Activated T-helper 9 cell treated with anti-CD3 and anti-CD28 coated beads, Interleukin-2, amount 50 U/mL, for 16 hours (primary cell): ENCODE measurements around the gene LDLRAD4.
A peak's percentile ranks its signal among the peaks of the same experiment; 100 is the strongest.

ENCODE experiments used
- DNase-seq: peaks from one replicate; pipeline ENCODE4 v3.0.0-alpha.2; 2020; ENCODE audit warnings: low read depth

Gene LDLRAD4

DNA sequence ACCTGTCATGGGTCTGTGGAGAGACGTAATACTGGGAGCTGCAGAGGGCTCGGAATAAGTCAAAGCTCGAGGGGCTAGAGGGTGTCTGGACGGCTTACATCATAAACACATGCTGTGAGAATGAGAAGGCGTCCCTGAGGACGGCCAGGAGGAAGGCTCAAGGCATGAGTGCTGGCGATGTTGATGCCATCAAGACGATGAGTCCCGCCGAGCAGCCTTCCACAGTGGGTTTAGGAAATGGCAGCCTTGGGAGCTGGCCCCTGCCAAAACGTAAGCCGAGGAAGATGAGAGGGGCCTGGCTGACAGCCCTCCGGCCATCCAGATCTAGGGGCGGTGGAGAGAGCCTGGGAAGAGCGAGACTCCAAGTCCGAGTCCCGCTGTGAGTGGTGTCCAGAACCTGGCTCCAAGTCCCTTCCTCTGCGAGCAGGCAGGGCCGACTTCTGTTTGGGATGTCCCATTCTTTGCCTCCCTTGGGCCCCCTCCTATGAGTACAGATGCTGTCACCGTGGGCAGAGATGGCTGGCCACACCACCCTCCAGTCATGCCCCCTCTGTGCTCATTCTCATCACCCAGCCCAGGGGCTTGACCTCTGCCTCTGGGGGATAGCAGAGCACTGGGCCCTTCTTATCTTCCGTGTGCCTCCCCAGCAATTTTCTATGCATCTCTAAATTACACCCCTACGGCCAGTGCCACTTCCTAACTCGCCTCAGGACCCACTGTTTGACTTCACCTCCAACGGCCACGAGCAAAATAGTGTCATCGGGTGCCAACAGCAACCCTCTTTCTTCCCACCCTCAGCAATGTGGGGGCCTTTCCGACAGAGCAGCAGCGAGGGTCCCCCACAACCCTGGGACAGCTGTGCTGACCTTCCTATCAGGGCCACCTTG lies 332.1 kb downstream of the LDLRAD4 start:
- DNase-seq = no peak

- no peak for DNase-seq
Observed at GRCh38 chr18:13551305-13551603, 332.7 kb downstream of the LDLRAD4 start.

DNA sequence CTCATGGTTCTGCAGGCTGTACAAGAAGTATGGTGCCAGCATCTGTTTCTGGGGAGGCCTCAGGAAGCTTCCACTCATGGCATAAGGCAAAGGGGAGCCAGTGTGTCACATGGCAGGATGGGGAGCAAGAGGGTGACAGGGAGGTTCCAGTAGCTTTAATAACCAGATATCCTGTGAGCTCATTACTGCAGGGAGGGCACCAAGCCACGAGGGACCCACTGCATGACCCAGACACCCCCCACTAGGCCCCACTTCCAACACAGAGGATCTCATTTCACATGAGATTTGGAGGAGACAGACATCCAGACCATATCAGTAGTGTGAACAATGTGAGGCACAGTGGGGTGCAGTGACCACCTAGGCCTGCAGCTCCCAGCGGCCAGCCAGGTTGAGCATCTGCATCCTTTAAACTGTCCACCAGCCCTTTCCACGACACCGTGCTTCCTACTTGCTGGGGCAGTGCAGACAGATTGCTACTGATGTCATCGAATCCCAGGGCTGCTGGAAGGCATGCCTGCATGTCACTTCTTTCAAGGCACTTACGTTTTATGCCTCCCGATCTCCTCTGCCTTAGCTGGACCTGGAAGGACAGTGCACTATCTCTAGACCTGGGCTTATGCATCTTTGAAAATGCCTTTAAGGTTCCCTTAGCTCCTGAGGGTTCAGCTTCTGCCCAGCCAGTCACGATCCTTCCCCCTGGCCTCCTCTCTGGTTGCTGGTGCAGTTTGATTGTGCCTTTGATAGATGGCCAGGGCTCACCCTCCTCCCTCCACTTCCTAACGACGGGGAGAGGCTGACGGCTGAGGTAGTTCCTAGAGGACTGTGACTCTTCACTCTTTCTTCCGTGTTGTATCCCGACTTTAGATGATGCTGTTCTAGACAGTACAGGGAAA lies 333.5 kb downstream of the LDLRAD4 start:
- no peak for DNase-seq

DNA sequence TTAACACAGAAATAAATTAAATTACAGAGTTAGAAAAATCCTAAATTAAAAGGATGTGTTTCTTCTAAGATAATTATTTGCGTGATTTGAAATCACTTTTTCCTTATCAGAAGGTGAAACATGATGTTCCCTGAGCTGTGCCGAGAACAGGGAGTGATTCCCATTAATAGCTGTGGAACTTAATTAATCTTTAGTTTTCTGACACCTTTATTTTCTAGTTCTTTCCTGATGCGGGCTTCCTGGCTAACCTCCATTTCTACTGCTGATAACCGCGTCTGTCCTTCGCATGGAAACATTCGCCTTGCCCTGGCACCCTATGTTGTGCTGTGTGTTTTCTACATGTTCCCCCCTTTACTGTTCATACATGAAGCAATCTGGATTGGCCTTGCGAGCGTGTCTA lies 334.9 kb downstream of the LDLRAD4 start:
- DNase-seq = no peak

DNA sequence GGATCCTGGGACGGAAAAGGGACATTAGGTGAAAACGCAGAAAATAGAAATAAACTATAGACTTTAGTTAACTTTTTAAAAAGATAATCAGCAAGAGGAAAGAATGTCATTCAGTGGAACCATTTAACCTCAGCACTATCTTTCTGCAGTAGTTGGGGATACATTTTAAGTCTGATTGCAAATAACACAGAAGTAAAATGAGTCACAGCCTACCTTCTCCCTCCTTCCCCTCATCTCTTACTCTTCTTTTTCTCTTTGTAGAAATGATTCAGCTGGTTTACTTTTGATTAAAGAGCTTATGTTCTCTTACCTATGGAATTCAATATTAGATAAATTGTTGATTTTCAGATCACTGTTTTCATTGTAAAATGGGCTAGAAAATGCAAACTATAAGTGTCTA lies 336.6 kb downstream of the LDLRAD4 start:
- no peak for DNase-seq

DNA sequence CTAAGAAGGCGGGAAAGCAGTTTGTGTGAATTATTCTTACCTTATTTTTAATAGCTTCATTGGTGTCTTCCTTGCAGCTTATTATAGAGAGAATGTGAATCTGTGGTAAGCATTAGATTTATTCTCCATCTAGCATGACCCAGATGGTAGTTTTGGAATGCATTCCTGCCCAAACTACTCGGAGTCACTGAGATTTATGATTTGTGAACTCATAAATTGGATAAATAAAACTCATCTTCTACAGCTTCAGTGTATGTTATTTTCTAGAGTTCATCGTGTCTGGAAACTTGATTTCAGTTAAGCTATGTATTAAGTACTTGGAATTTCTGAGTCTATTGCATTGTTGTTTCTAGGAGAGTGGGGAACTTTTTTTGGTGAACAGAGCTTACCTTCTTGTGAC lies 337.3 kb downstream of the LDLRAD4 start:
- DNase-seq = no peak

- DNase-seq = no peak
Observed at GRCh38 chr18:13556502-13556901, 337.9 kb downstream of the LDLRAD4 start.

DNA sequence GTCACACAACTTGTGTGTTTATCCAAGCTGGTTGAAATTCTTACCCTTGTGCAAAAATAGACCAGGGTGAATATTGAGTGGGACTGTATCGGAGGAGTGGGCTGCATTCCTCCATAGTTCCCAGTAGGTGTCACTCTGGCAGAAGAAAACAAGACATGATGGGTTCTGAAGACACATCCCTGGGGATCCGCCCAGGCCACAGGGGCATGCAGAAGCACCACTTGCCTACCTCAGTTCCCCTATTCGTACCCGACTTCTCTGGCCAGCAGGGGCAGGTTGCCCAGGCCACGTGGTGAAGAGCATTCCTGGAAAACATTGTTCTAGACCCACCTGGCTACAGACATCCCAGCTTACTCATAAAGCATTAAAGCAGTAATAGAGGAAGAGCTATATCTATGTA lies 339.6 kb downstream of the LDLRAD4 start:
- DNase-seq = no peak

- DNase-seq = no peak
Observed at GRCh38 chr18:13558790-13559189, 340.2 kb downstream of the LDLRAD4 start.

- no peak for DNase-seq
Observed at GRCh38 chr18:13559754-13560153, 341.2 kb downstream of the LDLRAD4 start.

- DNase-seq = no peak
Observed at GRCh38 chr18:13560306-13560705, 341.7 kb downstream of the LDLRAD4 start.

GRCh38 chr18:13562494-13563029 lies 344.0 kb downstream of the LDLRAD4 start:
- DNase-seq = peak; percentile 78

DNA sequence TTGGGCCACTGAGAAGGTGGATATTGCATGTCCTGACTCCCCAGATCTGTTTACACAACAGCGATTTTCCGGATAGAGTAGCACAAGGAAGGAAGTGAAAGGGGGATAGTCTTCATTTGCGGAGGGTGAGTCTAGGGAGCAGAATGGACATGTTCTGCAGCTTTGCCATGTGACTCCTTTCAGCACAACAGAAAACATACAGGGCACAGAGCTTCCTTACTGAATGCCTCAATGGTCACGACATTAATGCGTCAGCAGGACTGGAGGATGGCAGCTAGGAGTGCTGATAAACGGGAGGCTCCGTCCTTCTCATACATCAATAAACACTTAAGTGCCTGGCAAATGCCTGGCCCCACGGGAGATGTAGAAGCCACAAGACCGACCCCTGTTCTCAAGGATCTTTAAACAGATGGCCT lies 344.8 kb downstream of the LDLRAD4 start:
- no peak for DNase-seq

- no peak for DNase-seq
Observed at GRCh38 chr18:13564579-13564978, 346.0 kb downstream of the LDLRAD4 start.

- no peak for DNase-seq
Observed at GRCh38 chr18:13565228-13565627, 346.7 kb downstream of the LDLRAD4 start.

DNA sequence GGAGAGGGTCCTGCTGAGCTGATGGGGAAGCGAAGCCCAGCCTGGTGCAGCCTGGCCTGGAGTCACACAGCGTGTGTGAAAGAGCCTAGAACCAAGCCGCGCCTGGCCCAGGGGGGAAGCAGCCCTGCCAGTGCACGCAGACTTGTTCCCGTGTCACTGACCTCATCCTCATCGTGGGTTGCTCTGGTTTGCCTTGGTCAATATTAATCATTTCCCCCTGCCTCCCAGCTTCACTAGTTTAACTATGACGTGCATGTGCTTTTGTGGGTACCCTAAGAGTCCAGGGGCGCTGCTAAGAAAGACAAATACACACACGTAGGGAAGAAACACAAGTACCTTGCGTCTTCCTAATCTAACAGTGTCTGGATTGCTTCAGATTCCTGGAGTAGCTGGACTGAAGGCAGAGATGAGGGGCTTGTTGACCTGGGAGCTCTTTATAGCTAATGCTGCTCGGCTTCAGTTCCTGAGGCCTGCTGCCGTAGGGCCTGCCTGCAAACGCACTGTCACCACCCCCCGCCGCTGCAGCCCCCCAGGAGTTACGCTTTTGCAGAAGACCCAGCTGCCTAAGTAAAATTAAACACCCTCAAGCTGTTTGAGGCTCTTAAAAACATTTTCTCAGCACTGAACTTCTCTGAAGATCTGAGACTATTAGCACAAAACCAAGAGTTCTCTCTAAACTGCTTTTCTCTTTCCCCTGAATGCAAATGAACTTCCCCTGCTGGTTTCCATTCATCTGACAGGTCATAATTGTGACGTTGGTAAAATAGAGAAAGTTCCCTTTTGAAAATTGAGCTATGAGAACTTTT lies 348.6 kb downstream of the LDLRAD4 start:
- no peak for DNase-seq

DNA sequence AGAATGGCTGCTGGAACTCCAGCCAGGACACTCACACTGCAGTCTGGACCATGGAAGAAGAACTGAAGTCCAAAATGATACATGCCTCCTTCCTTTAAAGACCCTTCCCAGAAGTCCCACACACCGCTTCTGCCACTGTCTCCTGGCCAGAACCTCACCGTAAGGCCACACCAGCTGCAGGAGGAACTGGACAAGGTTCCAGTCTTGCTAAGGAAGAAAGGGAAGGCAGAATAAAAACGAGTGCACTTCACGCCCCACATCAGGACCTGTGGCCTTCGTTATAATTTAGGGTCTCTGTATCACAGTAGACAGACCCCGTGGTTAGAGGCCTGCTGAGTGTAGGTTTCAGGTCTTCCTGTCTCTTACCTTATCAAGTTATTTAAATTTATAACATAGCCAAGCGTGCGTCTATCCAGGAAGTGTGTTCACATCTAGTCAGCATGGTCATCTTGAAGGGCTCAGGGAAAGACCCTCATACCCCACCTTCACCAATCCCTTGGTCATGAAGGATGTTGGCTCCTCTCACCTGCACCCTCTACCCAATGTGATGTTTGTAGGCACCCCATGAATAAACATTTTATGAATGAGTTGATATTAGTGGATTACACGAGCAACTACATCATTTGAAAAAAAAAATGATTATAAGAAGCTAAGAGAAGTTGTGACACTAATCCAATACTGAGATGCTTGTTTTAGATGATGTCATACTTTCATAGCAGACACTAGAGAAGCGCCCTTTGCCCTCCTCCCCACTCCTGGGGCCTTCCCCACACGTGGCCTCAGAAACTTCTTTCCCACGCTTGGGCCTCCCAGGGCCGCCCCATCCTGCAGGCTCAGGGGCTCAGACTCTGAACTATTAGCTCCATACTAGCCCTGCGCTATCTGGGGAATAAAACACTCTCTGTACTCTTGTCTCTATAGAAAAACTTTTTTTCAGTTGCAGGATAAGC lies 350.2 kb downstream of the LDLRAD4 start:
- DNase-seq = peak; percentile 27

DNA sequence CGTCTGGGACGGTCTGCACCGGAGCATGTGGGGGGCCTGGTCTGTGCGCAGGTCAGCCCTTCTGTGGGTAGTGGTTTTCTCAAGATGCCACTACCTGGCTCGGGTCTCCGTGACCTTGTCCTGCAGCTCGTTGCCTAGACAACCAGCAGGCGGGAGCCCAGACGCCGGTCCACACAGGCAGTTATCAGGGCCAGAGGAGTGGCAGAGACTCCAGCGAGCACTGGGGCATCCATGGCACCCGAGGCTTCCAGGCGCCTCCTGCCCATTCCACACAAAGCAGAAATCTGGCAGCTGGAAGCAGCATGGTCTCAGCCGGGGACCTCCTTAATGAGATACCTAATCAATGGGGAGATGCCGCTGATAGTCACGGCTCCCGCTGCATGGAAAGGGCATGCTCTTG lies 351.7 kb downstream of the LDLRAD4 start:
- DNase-seq = no peak

- no peak for DNase-seq
Observed at GRCh38 chr18:13570856-13571495, 352.4 kb downstream of the LDLRAD4 start.

DNA sequence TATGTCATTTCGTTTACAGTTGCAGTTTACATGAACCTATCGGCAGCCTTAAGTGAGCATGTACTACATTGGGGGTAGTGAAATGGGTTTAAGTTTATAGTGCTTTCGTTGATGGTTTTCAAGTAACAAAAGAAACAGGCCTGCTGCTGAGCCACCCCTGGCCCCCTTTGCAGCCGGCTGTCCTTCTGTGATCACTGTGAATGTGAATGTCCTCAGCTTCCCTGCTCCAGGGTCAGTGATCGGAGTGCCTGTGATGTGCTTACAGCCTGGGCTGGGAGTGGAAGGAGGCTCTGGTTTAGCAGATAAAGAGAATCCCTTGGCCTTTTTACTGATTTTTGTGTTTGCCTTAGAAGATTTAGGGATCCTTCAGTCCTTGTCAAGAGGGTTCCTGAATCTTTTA lies 353.6 kb downstream of the LDLRAD4 start:
- no peak for DNase-seq
